Hypothalamus (tissue), 51 donors: ENCODE data around the gene DRAXIN.

Source experiments
- DNase-seq, 51 donors: peaks; one replicate each; lab custom pipeline; 2025; lab: John Stamatoyannopoulos, UW

DRAXIN gene

GRCh38 chr1:11691302-11691914 lies at the start of gene DRAXIN:
TSS of gene DRAXIN (plus strand) at chr1:11691710. CDS start at chr1:11706259, 14,549 bp downstream.
- peak in 6 of 51 donors; percentile 8 to 30 (median 16) for DNase-seq

- DNase-seq = no peak
These were observed 49.7 kb upstream of the DRAXIN start for GRCh38 chr1:11641776-11642305.

- peak in 36 of 51 donors; percentile 10 to 76 (median 41) for DNase-seq
These were observed 49.0 kb upstream of the DRAXIN start for GRCh38 chr1:11642418-11643017.

GRCh38 chr1:11643782-11644181 lies 47.7 kb upstream of the DRAXIN start:
- no peak for DNase-seq

GRCh38 chr1:11645270-11645669 lies 46.2 kb upstream of the DRAXIN start:
- no peak for DNase-seq

- peak in 47 of 51 donors; percentile 19 to 92 (median 67) for DNase-seq
These were observed 45.7 kb upstream of the DRAXIN start for GRCh38 chr1:11645670-11646265.

- DNase-seq = no peak
These were observed 45.2 kb upstream of the DRAXIN start for GRCh38 chr1:11646317-11646716.

- DNase-seq = no peak
These were observed 44.2 kb upstream of the DRAXIN start for GRCh38 chr1:11647333-11647732.

GRCh38 chr1:11648039-11648438 lies 43.5 kb upstream of the DRAXIN start:
- DNase-seq = peak in 49 of 51 donors; percentile 26 to 97 (median 86)

GRCh38 chr1:11648732-11649158 lies 42.8 kb upstream of the DRAXIN start:
- DNase-seq = peak in 11 of 51 donors; percentile 26 to 50 (median 37)

GRCh38 chr1:11649237-11649623 lies 42.3 kb upstream of the DRAXIN start:
- DNase-seq = no peak

GRCh38 chr1:11649624-11650330 lies 41.7 kb upstream of the DRAXIN start:
- DNase-seq = no peak

- DNase-seq = peak in 45 of 51 donors; percentile 23 to 82 (median 58)
These were observed 41.0 kb upstream of the DRAXIN start for GRCh38 chr1:11650331-11650991.

- no peak for DNase-seq
These were observed 40.5 kb upstream of the DRAXIN start for GRCh38 chr1:11651017-11651416.

- DNase-seq = no peak
These were observed 39.2 kb upstream of the DRAXIN start for GRCh38 chr1:11652203-11652780.

- peak in 4 of 51 donors; percentile 13 to 48 (median 22) for DNase-seq
These were observed 38.2 kb upstream of the DRAXIN start for GRCh38 chr1:11653101-11653860.

GRCh38 chr1:11653861-11654136 lies 37.7 kb upstream of the DRAXIN start:
- peak in 1 of 51 donors; percentile 50 for DNase-seq

GRCh38 chr1:11654137-11654938 lies 37.2 kb upstream of the DRAXIN start, which contains the start of the genes FBXO2 and FBXO44:
TSS of gene FBXO2 (minus strand) at chr1:11654429. CDS start at chr1:11654340, 89 bp downstream.
TSS of gene FBXO44 (plus strand) at chr1:11654877. CDS start at chr1:11655836, 959 bp downstream.
- peak in 36 of 51 donors; percentile 13 to 71 (median 46) for DNase-seq
